ENCODE measurements around the gene PLXNA2.

DNA sequence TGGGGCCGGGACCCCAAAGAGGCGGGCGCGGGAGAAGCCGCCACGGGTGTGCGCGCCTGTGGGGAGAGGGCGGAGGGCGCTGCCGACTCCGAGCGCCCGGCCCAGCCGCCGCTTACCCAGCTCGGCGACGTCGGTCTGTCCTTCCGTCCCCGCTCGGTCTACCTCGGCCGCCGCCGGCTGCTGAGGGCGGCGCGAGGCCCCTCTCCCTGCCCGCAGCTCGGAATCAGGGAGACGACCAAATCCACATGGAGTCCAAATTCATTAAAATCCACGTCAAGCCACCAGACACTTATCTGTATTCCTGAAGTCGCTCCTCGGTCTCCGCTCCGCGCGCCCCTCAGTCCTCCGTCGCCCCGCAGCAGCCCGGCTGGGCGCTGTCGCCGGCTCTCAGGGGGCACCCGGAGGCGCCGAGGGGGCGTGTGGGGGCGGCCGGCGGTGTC lies 637 bp downstream of the PLXNA2 start:
- TF ChIP-seq, protein P1, sequence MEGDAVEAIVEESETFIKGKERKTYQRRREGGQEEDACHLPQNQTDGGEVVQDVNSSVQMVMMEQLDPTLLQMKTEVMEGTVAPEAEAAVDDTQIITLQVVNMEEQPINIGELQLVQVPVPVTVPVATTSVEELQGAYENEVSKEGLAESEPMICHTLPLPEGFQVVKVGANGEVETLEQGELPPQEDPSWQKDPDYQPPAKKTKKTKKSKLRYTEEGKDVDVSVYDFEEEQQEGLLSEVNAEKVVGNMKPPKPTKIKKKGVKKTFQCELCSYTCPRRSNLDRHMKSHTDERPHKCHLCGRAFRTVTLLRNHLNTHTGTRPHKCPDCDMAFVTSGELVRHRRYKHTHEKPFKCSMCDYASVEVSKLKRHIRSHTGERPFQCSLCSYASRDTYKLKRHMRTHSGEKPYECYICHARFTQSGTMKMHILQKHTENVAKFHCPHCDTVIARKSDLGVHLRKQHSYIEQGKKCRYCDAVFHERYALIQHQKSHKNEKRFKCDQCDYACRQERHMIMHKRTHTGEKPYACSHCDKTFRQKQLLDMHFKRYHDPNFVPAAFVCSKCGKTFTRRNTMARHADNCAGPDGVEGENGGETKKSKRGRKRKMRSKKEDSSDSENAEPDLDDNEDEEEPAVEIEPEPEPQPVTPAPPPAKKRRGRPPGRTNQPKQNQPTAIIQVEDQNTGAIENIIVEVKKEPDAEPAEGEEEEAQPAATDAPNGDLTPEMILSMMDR (IDR thresholded peaks at IDR 0.05) = no peak
- TF ChIP-seq POLR2A (IDR thresholded peaks at IDR 0.05) = no peak
